Central memory CD8-positive, alpha-beta T cell (primary cell): Measurements from ENCODE around the gene FGF14.

Experiments used
- ATAC-seq: fragments of 150-1000 bp; cut with Tn5 transposase; replicated peaks from 2 replicates; pipeline ENCODE4 v1.10.0; 2022; ENCODE audit warnings: mild to moderate bottlenecking, moderate FRiP score, moderate number of reproducible peaks; ENCODE audit not compliant: poor library complexity, severe bottlenecking; ENCODE audit errors: extremely low read depth
- DNase-seq, 2 donors: peaks; one replicate each; pipeline ENCODE4 v3.0.0; 2021; ENCODE audit warnings: low spot score in 2 of 2
- H3K27ac Mint-ChIP-seq: one replicate; pipeline ENCODE4 v1.8.0; 2022; ENCODE audit warnings: low read depth, mild to moderate bottlenecking, moderate library complexity, mixed read lengths
- H3K27me3 Mint-ChIP-seq: one replicate; pipeline ENCODE4 v1.8.0; 2022; ENCODE audit warnings: mixed read lengths
- H3K36me3 Mint-ChIP-seq: one replicate; pipeline ENCODE4 v1.8.0; 2022; ENCODE audit warnings: mild to moderate bottlenecking, moderate library complexity, mixed read lengths; ENCODE audit not compliant: insufficient read depth
- H3K4me1 Mint-ChIP-seq: one replicate; pipeline ENCODE4 v1.8.0; 2022; ENCODE audit warnings: mixed read lengths
- H3K4me3 Mint-ChIP-seq: one replicate; pipeline ENCODE4 v1.8.0; 2022; ENCODE audit warnings: mild to moderate bottlenecking, moderate library complexity, mixed read lengths
- H3K9me3 Mint-ChIP-seq: one replicate; pipeline ENCODE4 v1.8.0; 2022; ENCODE audit warnings: mixed read lengths

The FGF14 gene

GRCh38 chr13:102192858-102193257, 209.0 kb downstream of the FGF14 start:
- no peaks in the 10 kb centered on the region for H3K36me3 Mint-ChIP-seq
- ATAC-seq (no peak), DNase-seq (no peak)
- H3K27ac Mint-ChIP-seq = no peak overlapping the region
- no peaks in the 10 kb centered on the region for H3K27me3 Mint-ChIP-seq
- H3K4me1 Mint-ChIP-seq = peaks cover 6% of the 10 kb centered on the region
- no peak overlapping the region for H3K4me3 Mint-ChIP-seq
- peaks cover 5% of the 10 kb centered on the region for H3K9me3 Mint-ChIP-seq

GRCh38 chr13:102191951-102192502, 209.8 kb downstream of the FGF14 start:
- no peaks in the 10 kb centered on the region for H3K36me3 Mint-ChIP-seq
- peaks cover 3% of the 10 kb centered on the region for H3K27me3 Mint-ChIP-seq
- ATAC-seq (no peak), DNase-seq (no peak)
- H3K9me3 Mint-ChIP-seq = peaks cover 5% of the 10 kb centered on the region
- no peak overlapping the region for H3K4me3 Mint-ChIP-seq
- H3K27ac Mint-ChIP-seq = peak overlapping the region; percentile 29
- peaks cover 6% of the 10 kb centered on the region for H3K4me1 Mint-ChIP-seq

GRCh38 chr13:102190930-102191329, 210.9 kb downstream of the FGF14 start:
- Mint-ChIP-seq H3K36me3 (no peaks in the 10 kb centered on the region), H3K4me3 (no peak overlapping the region), H3K4me1 (peaks cover 6% of the 10 kb centered on the region), H3K27ac (no peak overlapping the region), H3K27me3 (peaks cover 10% of the 10 kb centered on the region), H3K9me3 (peaks cover 5% of the 10 kb centered on the region)
- DNase-seq (no peak), ATAC-seq (no peak)

- H3K4me3 Mint-ChIP-seq = no peak overlapping the region
- no peak overlapping the region for H3K27ac Mint-ChIP-seq
- no peak for DNase-seq
- H3K4me1 Mint-ChIP-seq = peaks cover 3% of the 10 kb centered on the region
- no peak for ATAC-seq
- H3K9me3 Mint-ChIP-seq = peaks cover 4% of the 10 kb centered on the region
- H3K27me3 Mint-ChIP-seq = peaks cover 10% of the 10 kb centered on the region
- H3K36me3 Mint-ChIP-seq = no peaks in the 10 kb centered on the region
Observed at GRCh38 chr13:102187313-102187712, 214.5 kb downstream of the FGF14 start.

DNA sequence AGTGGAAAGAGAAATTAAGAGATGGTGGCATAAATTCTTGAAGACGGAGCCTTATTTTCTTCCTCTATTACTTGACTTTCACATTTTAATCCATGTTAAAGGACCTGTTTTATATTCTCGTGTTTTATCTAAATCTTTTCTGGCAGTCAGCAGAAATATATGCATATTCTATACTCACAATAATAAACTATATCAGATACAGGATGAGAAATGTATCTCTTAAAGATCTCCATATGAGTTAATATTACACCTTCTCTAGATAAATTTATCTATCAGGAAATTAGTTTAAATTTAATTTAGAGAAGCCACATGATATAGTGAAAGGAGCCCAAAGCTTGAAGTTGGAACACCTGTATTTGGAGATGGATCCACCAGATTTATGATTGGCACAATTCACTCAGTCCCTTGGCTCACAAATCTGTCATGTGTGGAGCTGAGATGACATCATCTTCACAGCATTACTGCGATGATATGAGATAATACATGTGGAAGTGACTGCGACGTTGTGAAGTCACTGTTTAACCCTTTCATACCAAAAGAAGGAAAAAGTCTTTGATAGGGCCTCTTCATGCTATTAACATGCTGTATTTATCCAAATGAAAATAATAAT, 216.4 kb downstream of the FGF14 start:
- no peaks in the 10 kb centered on the region for H3K36me3 Mint-ChIP-seq
- no peak overlapping the region for H3K4me3 Mint-ChIP-seq
- H3K4me1 Mint-ChIP-seq = no peaks in the 10 kb centered on the region
- no peak for ATAC-seq
- no peaks in the 10 kb centered on the region for H3K9me3 Mint-ChIP-seq
- DNase-seq = no peak
- peaks cover 10% of the 10 kb centered on the region for H3K27me3 Mint-ChIP-seq
- no peak overlapping the region for H3K27ac Mint-ChIP-seq

GRCh38 chr13:102183509-102184182, 218.2 kb downstream of the FGF14 start:
- no peak overlapping the region for H3K27ac Mint-ChIP-seq
- no peak for DNase-seq
- H3K27me3 Mint-ChIP-seq = peaks cover 10% of the 10 kb centered on the region
- no peaks in the 10 kb centered on the region for H3K4me1 Mint-ChIP-seq
- H3K36me3 Mint-ChIP-seq = no peaks in the 10 kb centered on the region
- no peak for ATAC-seq
- no peaks in the 10 kb centered on the region for H3K9me3 Mint-ChIP-seq
- no peak overlapping the region for H3K4me3 Mint-ChIP-seq

GRCh38 chr13:102182170-102182569, 219.7 kb downstream of the FGF14 start:
- Mint-ChIP-seq H3K4me1 (no peaks in the 10 kb centered on the region), H3K27ac (no peak overlapping the region), H3K4me3 (no peak overlapping the region), H3K9me3 (no peaks in the 10 kb centered on the region), H3K27me3 (peaks cover 8% of the 10 kb centered on the region), H3K36me3 (no peaks in the 10 kb centered on the region)
- ATAC-seq (no peak), DNase-seq (no peak)

- H3K4me3 Mint-ChIP-seq = no peak overlapping the region
- no peaks in the 10 kb centered on the region for H3K9me3 Mint-ChIP-seq
- no peaks in the 10 kb centered on the region for H3K36me3 Mint-ChIP-seq
- no peak for DNase-seq
- no peaks in the 10 kb centered on the region for H3K4me1 Mint-ChIP-seq
- ATAC-seq = no peak
- H3K27ac Mint-ChIP-seq = no peak overlapping the region
- H3K27me3 Mint-ChIP-seq = no peaks in the 10 kb centered on the region
Observed at GRCh38 chr13:102177431-102177830, 224.4 kb downstream of the FGF14 start.

- Mint-ChIP-seq H3K4me1 (no peaks in the 10 kb centered on the region), H3K27ac (no peak overlapping the region), H3K36me3 (no peaks in the 10 kb centered on the region), H3K27me3 (no peaks in the 10 kb centered on the region), H3K4me3 (no peak overlapping the region), H3K9me3 (no peaks in the 10 kb centered on the region)
- no peak for ATAC-seq
- DNase-seq = no peak
Observed at GRCh38 chr13:102176846-102177245, 225.0 kb downstream of the FGF14 start.

DNA sequence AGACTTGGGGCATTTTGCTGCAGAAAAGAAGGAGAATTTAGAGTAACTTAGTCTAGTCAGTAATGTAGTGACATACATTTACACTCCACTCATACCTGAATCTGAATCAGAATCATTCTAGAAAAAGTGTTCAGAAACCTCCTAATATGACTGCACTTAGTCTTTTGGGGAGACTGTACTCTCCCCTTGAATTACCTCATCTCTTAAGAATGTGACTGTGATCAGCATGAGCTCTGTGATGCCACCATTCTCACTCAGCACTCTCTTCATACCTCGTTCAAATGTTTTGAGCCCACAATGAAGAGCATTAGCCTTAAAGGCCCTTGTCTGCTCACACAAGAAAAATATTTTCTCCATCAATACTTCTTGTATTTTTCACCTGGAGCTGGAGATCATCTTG, 229.4 kb downstream of the FGF14 start:
- no peak for DNase-seq
- H3K4me3 Mint-ChIP-seq = no peak overlapping the region
- H3K27ac Mint-ChIP-seq = no peak overlapping the region
- no peaks in the 10 kb centered on the region for H3K36me3 Mint-ChIP-seq
- no peaks in the 10 kb centered on the region for H3K27me3 Mint-ChIP-seq
- no peaks in the 10 kb centered on the region for H3K9me3 Mint-ChIP-seq
- H3K4me1 Mint-ChIP-seq = no peaks in the 10 kb centered on the region
- no peak for ATAC-seq

GRCh38 chr13:102170305-102170704, 231.5 kb downstream of the FGF14 start:
- no peak for DNase-seq
- Mint-ChIP-seq H3K36me3 (no peaks in the 10 kb centered on the region), H3K27ac (no peak overlapping the region), H3K9me3 (peaks cover 5% of the 10 kb centered on the region), H3K4me3 (no peak overlapping the region), H3K27me3 (no peaks in the 10 kb centered on the region), H3K4me1 (no peaks in the 10 kb centered on the region)
- ATAC-seq = no peak

DNA sequence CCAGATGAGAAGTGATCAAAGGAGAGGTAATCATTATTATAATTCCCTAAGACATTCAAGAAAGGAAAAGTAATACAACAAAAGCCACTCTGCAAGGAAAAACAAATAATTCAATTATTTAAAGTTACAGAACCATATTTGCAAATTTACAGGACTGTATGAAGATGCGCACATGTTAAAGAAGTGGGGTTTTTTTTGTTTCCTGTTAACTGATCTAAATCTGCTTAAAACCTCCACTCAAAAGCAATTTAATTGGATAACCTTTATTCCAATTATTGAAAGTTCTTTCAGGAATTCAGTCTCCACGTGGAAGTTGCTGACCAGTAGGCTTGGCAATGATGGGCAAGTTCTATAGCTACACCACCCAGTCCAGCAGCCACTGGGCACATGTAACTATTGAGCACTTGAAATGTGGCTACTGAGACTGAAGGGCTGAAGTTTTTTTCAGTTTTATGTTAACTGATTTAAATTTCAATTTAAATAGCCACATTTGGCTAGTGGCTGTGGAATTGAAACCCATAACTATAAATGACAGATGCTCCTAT, 232.3 kb downstream of the FGF14 start:
- Mint-ChIP-seq H3K9me3 (peaks cover 5% of the 10 kb centered on the region), H3K27me3 (no peaks in the 10 kb centered on the region), H3K36me3 (no peaks in the 10 kb centered on the region), H3K4me1 (no peaks in the 10 kb centered on the region), H3K27ac (no peak overlapping the region), H3K4me3 (no peak overlapping the region)
- ATAC-seq (no peak), DNase-seq (no peak)

GRCh38 chr13:102152790-102153189, 249.1 kb downstream of the FGF14 start:
- DNase-seq = no peak
- no peaks in the 10 kb centered on the region for H3K9me3 Mint-ChIP-seq
- H3K36me3 Mint-ChIP-seq = no peaks in the 10 kb centered on the region
- no peak for ATAC-seq
- no peaks in the 10 kb centered on the region for H3K4me1 Mint-ChIP-seq
- H3K27ac Mint-ChIP-seq = no peak overlapping the region
- no peak overlapping the region for H3K4me3 Mint-ChIP-seq
- H3K27me3 Mint-ChIP-seq = no peaks in the 10 kb centered on the region
